GM19324 (cell line): ENCODE results near the gene PDGFRB.

Experiments used
- ATAC-seq: cut with Tn5 transposase; IDR thresholded peaks from one replicate; pipeline ENCODE4 v1.9.1; 2021; ENCODE audit warnings: mild to moderate bottlenecking, moderate library complexity; ENCODE audit not compliant: unreplicated experiment, low FRiP score

The PDGFRB gene

DNA sequence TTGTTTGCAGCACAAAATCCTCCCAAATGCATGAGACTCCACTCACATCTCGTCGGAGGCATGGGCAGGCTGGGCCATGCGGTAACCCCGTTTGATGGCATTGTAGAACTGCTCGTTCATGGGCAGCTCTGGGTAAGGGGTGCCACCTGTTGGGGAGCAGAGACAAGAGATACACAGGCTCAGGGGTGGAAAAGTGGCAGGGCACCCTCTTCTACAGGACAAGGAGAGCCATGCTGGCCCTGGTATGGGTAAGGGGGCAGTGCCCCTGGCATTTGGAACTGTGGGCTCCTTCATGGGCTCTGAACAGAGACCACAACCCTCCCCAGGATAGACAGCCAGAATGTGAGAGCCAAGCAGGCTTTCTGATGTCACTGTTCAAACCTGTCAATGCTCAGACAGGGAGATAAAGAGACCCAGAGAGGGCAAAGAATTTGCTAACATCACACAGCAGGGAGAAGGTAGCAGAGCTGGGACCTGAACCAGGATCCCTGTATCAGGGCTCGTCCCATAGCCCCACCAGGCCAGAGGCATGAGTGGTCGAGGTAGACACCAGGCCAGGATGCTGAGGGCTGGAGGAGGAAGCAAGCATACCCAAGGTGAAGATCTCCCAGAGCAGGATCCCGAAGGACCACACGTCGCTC lies 36.1 kb downstream of the PDGFRB start:
- no peak for ATAC-seq

- ATAC-seq: no peak
Measured at GRCh38 chr5:150118561-150119229, 37.0 kb downstream of the PDGFRB start.

GRCh38 chr5:150117945-150118560 lies 37.6 kb downstream of the PDGFRB start:
- ATAC-seq: no peak

- no peak for ATAC-seq
Measured at GRCh38 chr5:150116667-150117400, 38.8 kb downstream of the PDGFRB start.

GRCh38 chr5:150114773-150115408 lies 40.8 kb downstream of the PDGFRB start:
- ATAC-seq: no peak

DNA sequence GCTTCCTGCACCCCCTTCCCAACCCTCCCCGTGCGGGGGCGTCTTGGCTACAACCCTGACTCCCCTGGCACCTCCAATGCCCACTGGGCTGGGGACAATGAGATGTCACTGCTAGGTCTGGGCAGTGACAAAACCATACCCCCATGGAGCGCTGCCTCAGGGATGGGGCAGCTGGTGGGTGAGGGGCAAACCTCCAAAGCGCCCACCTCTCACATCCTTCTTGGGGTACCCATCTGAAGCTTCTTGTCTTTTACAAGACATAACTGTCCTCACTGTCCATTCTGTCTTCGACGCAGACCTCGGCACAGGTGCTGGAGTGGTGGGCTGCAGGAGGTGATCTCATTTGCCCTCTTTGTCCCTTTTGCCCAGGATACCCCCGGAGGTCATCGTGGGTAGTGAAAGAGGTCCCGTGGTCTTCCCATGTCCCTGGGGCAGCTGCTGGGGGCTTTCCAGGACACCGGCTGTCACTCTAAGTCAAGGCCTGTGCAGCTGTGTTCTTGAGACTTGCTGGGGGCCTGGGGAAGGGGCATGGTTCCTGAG lies 41.5 kb downstream of the PDGFRB start:
- ATAC-seq: no peak

- ATAC-seq: no peak
Measured at GRCh38 chr5:150113047-150113744, 42.4 kb downstream of the PDGFRB start.

GRCh38 chr5:150112201-150113046 lies 43.2 kb downstream of the PDGFRB start:
- no peak for ATAC-seq

DNA sequence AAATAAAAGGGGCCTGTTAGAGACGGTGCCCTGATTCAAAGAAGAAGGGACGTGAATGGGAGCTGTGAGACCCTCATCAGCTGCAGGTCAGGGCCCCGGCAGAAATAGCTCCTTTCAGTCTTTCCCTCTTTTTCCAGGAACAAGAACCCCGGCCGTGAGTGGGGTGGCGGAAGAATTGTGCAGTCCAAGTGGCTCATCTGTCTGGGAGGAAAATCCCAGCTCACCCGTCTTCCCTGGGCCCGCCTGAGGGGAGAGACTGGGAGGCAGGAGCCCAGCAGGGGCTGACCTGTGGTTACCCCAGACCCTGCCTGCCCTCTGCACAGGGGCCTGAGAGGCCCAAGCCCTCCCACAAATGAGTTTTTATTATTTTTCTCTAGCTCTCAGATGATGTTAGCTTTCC lies 44.5 kb downstream of the PDGFRB start:
- no peak for ATAC-seq

DNA sequence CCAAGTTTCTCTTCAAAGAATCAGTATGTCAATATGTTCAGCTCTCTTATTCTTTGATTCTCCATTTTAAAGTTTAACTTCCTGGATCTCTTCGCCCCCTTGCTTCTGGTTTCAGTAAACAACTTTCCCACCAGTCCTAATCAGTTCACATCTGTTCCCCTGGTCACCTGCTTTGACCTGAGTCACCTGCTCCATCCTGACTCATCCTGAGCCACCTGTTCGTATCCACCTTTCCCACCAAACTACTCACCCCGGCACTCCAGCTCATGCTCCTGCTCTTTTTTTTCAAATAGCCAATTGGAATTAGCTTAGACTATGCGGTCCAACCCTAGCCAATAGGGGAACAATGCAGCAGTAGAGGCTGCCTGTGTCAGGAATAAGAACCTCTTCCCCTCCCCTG lies 45.7 kb downstream of the PDGFRB start:
- ATAC-seq: no peak

- no peak for ATAC-seq
Measured at GRCh38 chr5:150108711-150109514, 46.7 kb downstream of the PDGFRB start.

DNA sequence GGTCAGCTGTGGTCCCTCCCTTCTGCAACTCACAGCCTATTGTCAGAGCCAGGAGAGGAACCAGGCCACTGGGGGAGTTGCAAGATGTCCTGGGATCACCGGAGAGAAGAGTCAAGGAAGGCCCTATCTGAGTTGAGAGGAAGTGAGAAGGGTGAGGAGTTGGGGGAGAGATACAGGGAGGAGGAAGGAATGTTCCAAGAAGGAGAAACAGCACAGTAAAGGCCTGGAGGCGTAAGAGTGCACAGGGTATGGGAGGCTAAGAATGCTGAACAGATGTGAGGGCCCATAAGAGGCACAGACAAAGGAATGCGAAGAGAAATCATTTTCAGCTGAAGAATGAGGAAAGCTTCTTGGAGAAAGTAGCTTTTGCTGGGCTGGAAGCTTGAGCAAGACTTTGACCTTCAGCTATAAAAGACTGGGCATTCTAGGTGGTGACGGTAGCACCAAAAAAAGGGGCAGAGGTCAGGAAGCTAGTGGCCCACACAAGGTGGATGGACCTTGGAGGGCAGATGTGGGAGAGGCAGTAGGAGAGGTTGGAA lies 47.7 kb downstream of the PDGFRB start:
- no peak for ATAC-seq

DNA sequence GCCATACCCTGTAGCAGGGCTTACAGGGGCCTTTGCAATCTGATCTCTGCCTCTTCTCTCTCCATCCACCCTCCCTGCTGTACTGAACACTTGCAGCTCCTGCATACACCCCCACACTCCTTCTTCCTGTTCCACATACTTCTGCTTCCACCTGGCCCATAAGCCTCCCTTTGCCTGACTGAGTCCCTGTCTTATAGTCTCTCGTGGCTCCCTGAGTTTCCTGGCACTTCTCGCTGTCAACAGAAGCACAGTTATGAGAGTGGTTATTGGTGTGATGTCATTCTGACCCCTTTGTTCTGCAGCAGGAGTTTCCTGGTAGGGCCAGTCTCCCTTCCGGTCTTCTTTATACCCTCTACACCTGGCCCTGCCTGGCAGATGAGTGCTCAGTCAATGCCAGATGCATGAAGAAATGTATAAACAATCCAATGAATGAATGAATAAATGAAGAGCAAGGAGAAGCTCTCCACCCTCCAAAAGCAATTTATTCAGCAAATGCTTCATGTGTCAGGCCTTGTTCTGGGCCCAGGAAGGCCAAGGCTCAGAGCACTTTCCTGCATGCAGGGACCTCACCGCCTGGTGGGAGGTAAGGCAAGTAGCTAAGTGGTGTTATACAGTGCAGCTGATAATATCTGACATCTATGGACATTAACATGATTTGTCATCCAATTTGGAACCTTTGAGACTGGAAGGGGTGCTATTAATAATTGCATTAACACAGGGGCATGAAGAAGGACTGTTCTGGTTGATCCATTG lies 48.8 kb downstream of the PDGFRB start:
- no peak for ATAC-seq

GRCh38 chr5:150105928-150106615 lies 49.6 kb downstream of the PDGFRB start:
- ATAC-seq: no peak

DNA sequence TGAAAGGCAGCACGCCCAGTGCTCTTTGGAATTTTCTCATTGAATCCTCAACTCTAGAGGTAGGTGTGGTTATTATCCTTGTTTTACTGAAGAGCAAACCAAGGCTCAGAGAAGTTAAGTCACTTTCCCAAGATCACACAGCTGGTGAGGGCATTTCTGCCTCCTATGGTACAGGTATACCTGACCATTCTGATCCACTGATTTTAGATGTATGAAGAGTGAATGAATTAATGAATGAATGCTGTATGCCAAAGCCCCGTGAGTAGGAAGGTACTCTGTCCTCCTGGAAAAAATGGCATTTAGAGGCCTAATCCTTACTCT lies 51.1 kb downstream of the PDGFRB start:
- no peak for ATAC-seq

DNA sequence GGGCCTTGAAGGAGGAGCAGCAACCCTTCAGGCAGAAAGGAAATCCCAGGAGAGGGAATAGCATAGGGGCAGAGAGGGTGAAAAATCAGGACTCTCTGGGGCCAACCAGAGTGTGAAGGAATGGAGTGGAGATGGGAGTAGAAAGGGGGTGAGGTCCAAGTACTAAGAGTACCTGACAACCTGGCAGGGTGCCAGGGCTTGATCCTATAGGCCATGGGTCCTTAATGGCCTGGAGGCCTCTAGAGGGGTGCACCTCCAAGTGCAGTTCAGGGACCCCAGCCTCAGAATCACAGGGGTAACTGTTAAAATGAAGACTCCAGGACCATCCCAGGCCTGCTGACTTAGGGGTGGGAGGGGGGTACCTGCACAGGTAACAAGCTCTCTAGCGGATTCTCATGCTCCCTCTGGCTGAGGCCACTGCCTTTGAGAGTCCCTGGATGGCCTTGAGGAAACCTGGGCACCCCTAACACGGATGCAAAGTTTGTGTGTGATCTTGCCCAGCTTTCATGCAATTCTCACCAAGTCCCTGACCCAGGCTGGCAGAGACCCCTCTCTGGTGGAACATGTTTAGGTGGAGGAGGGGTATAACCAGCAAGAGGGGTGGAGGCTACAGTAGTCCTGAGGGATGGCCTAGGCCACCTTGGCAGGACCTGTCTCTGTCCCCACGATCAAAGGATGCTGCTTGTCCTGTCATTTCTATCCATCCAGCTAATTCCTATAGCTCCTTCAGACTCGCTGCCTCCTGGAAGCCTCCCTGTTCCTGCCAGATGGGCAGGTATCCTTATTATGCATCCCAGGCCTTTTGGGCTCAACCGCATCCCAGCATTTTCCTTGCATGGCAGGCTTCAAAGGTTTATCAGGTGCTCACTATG lies 51.7 kb downstream of the PDGFRB start:
- no peak for ATAC-seq
